Neuronal stem cell (in vitro differentiated cells): ENCODE measurements around the gene CPD.

Source experiments
- DNase-seq: peaks from one replicate; pipeline ENCODE4 v3.0.0-alpha.2; 2013; ENCODE audit warnings: low spot score
- H2AFZ ChIP-seq: one replicate; pipeline ENCODE4 v1.6.1; 2013; ENCODE audit warnings: mild to moderate bottlenecking, low read length, inconsistent platforms
- H2AK5ac ChIP-seq: 2 replicates; pipeline ENCODE4 v1.6.1; 2013; ENCODE audit warnings: low read depth, mild to moderate bottlenecking, inconsistent platforms, low read length, moderate library complexity, mixed read lengths
- H2BK120ac ChIP-seq: 2 replicates; pipeline ENCODE4 v1.6.1; 2013; ENCODE audit warnings: low read depth, mild to moderate bottlenecking, inconsistent platforms, low read length, moderate library complexity, mixed read lengths
- H2BK12ac ChIP-seq: one replicate; pipeline ENCODE4 v1.6.1; 2013; ENCODE audit warnings: low read length, inconsistent platforms
- H2BK15ac ChIP-seq: 2 replicates; pipeline ENCODE4 v1.6.1; 2013; ENCODE audit warnings: mild to moderate bottlenecking, low read length, inconsistent platforms, mixed read lengths
- H2BK5ac ChIP-seq: one replicate; pipeline ENCODE4 v1.6.1; 2013; ENCODE audit warnings: inconsistent platforms, mild to moderate bottlenecking, low read length, moderate library complexity
- H3K14ac ChIP-seq: one replicate; pipeline ENCODE4 v1.6.1; 2013; ENCODE audit warnings: low read length, inconsistent platforms
- H3K18ac ChIP-seq: 2 replicates; pipeline ENCODE4 v1.6.1; 2013; ENCODE audit warnings: low read length, inconsistent platforms
- H3K23ac ChIP-seq: 2 replicates; pipeline ENCODE4 v1.6.1; 2013; ENCODE audit warnings: low read depth, mild to moderate bottlenecking, mixed read lengths, low read length, inconsistent platforms; ENCODE audit not compliant: poor library complexity
- H3K27ac ChIP-seq: replicated peaks from 3 replicates; pipeline ENCODE4 v1.5.1; 2013; ENCODE audit warnings: low read length, inconsistent platforms
- H3K27me3 ChIP-seq, 3 experiments: 2 replicates each; pipeline ENCODE4 v1.6.1; 2013; ENCODE audit warnings: low read length in 3 of 3, mild to moderate bottlenecking in 2 of 3, inconsistent platforms in 1 of 3, low read depth in 1 of 3, mixed read lengths in 1 of 3, moderate library complexity in 1 of 3; ENCODE audit not compliant: control insufficient read depth in 3 of 3, insufficient read depth in 3 of 3
- H3K36me3 ChIP-seq, 2 donors: replicated peaks in 1 of 2; 2 replicates each; pipeline ENCODE4 v1.6.1; 2013; ENCODE audit warnings: low read length in 2 of 2; ENCODE audit not compliant: control insufficient read depth in 2 of 2, insufficient read depth in 2 of 2
- H3K4ac ChIP-seq: 2 replicates; pipeline ENCODE4 v1.6.1; 2013; ENCODE audit warnings: inconsistent platforms, mild to moderate bottlenecking, low read length, moderate library complexity
- H3K4me1 ChIP-seq, 2 donors: 1 replicate in 1 of 2; 2 replicates in 1 of 2; pipeline ENCODE4 v1.6.1; 2013; ENCODE audit warnings: low read length in 2 of 2, low read depth in 1 of 2; ENCODE audit not compliant: control insufficient read depth in 2 of 2, insufficient read depth in 1 of 2
- H3K4me2 ChIP-seq: one replicate; pipeline ENCODE4 v1.6.1; 2013; ENCODE audit warnings: mild to moderate bottlenecking, low read length, inconsistent platforms; ENCODE audit not compliant: insufficient read depth, poor library complexity, severe bottlenecking
- H3K4me3 ChIP-seq, 2 donors: 2 replicates each; pipeline ENCODE4 v1.5.1; 2013; ENCODE audit warnings: low read length in 2 of 2, mild to moderate bottlenecking in 2 of 2, inconsistent platforms in 1 of 2, moderate library complexity in 1 of 2
- H3K79me1 ChIP-seq: one replicate; pipeline ENCODE4 v1.6.1; 2013; ENCODE audit warnings: low read depth, mild to moderate bottlenecking, inconsistent platforms, low read length, moderate library complexity
- H3K9ac ChIP-seq: one replicate; pipeline ENCODE4 v1.6.1; 2013; ENCODE audit warnings: mild to moderate bottlenecking, low read depth, low read length, inconsistent platforms; ENCODE audit not compliant: poor library complexity
- H3K9me3 ChIP-seq, 2 donors: replicated peaks in 1 of 2; 2 replicates each; pipeline versions ENCODE3 to v1.6.1; 2013; ENCODE audit warnings: low read length in 2 of 2, mild to moderate bottlenecking in 2 of 2, inconsistent platforms in 1 of 2, low read depth in 1 of 2, mixed read lengths in 1 of 2, moderate library complexity in 1 of 2; ENCODE audit not compliant: control insufficient read depth in 2 of 2, insufficient read depth in 1 of 2
- H4K8ac ChIP-seq: one replicate; pipeline ENCODE4 v1.6.1; 2013; ENCODE audit warnings: low read depth, mild to moderate bottlenecking, inconsistent platforms, low read length, moderate library complexity
- H4K91ac ChIP-seq: one replicate; pipeline ENCODE4 v1.6.1; 2013; ENCODE audit warnings: low read length, low read depth, mild to moderate bottlenecking, inconsistent platforms; ENCODE audit not compliant: poor library complexity
- WGBS, 2 donors: extraction: QIAGEN DNeasy Blood & Tissue Kit; methylation state at CpG; one replicate each; pipeline ENCODE4 v1.1.7; 2013; ENCODE audit warnings: missing lambda C conversion rate in 2 of 2, mixed read lengths in 1 of 2; ENCODE audit not compliant: insufficient read length in 2 of 2, insufficient replicate concordance in 1 of 2; ENCODE audit errors: extremely low coverage in 2 of 2; 5-methylcytosine and 5-hydroxymethylcytosine counted together

Gene CPD

DNA sequence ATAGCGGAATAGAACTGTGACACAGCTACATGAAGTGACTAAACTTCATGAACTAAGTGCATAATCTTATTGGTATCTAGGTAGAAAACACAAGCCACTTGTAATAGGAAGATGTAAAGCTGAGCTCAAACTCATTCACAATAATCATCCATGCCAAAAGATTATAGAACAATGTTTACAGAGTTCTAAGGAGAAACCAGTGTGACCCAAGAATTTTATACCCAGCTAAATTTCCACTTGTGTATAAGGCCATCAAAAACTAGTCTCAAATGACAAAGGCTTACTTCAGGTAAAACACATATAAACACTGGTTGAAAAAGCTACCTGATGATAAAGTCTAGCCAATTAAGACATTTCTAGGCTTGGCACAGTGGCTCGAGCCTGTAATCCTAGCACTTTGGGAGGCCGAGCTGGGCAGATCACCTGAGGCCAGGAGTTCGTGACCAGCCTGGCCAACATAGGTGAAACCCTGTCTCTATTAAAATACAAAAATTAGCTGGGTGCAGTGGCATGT is 16.9 kb upstream of the CPD start:
- H2BK120ac ChIP-seq: no peak overlapping the region
- no peak overlapping the region for H3K27ac ChIP-seq
- H2BK15ac ChIP-seq: no peak overlapping the region
- no peak overlapping the region for H4K91ac ChIP-seq
- H4K8ac ChIP-seq: no peak overlapping the region
- H2AFZ ChIP-seq: no peak overlapping the region
- H2BK12ac ChIP-seq: no peak overlapping the region
- no peak overlapping the region for H3K14ac ChIP-seq
- no peak overlapping the region for H3K18ac ChIP-seq
- DNase-seq: no peak
- no peak overlapping the region for H2BK5ac ChIP-seq
- no peak overlapping the region for H3K4me2 ChIP-seq
- H3K9ac ChIP-seq: no peak overlapping the region
- H2AK5ac ChIP-seq: no peak overlapping the region
- H3K27me3 ChIP-seq: peaks cover 0 to 3% (median 0%) of the 10 kb centered on the region in 3 experiments
- peaks cover 0 to 2% of the 10 kb centered on the region in 2 donors for H3K4me1 ChIP-seq
- no peak overlapping the region for H3K23ac ChIP-seq
- H3K9me3 ChIP-seq: peaks cover 3 to 6% of the 10 kb centered on the region in 2 donors
- no CpG with 5 or more reads among the region's 4 CpGs for WGBS, 2 donors
- H3K36me3 ChIP-seq: no peaks in the 10 kb centered on the region
- H3K79me1 ChIP-seq: peaks cover 1% of the 10 kb centered on the region
- no peak overlapping the region for H3K4ac ChIP-seq
- H3K4me3 ChIP-seq: no peak overlapping the region

DNA sequence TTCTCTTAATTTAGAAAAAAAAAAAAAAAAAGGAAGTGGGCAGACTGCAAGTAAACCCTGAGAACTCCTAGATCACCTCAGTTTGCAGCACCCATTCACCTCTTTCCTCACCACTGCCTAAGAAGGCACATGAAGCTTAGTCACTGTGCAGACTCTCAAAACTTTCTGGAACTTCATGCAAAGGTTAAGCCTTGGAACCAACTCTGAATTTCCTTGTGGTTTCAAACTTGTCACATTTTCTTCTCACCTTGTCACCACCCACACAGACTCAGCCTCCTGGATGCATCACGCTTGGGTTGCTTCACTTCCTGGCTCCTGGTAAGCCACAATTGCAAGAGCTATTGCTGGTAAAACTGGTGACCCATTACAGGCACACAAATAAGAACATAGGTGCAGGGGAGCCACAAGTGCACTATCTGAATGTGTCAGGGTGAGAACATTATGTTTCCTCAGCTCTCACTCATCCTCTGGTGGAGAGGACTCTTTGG is 15.0 kb upstream of the CPD start:
- Histone ChIP-seq H4K91ac (no peak overlapping the region), H3K4me3 (no peak overlapping the region), H3K4ac (no peak overlapping the region), H3K18ac (no peak overlapping the region), H3K79me1 (peaks cover 1% of the 10 kb centered on the region), H3K27me3 (peaks cover 0 to 3% (median 3%) of the 10 kb centered on the region in 3 experiments), H3K9me3 (peaks cover 3 to 6% of the 10 kb centered on the region in 2 donors), H3K4me2 (no peak overlapping the region), H3K23ac (no peak overlapping the region), H2BK12ac (no peak overlapping the region), H3K36me3 (no peaks in the 10 kb centered on the region), H2BK120ac (no peak overlapping the region), H2BK5ac (no peak overlapping the region), H2AFZ (no peak overlapping the region), H2AK5ac (no peak overlapping the region), H3K4me1 (peaks cover 2% of the 10 kb centered on the region in 2 donors), H4K8ac (no peak overlapping the region), H3K27ac (no peak overlapping the region), H2BK15ac (no peak overlapping the region), H3K14ac (no peak overlapping the region), H3K9ac (no peak overlapping the region)
- no peak for DNase-seq
- no CpG with 5 or more reads among the region's 1 CpG for WGBS, 2 donors

DNA sequence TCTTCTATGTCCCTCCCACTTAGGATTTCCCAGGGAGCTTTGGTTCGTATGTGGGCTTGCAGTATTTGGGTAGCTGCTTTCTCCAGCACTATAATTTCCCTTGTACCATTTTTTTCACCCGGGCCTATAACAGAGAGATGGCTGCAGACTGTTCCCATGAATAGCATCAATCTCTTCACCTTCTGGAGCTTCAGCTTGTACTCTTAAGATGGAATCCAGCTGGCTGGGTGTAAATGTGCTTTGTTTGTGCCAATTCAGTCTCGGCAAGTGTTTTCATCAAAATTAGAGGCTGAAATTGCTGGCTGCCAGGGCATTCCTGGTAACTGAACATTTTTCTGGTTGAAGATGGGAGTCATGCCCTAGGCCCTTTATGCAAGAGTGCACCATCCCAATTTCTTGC is 12.2 kb upstream of the CPD start:
- Histone ChIP-seq H4K8ac (no peak overlapping the region), H2AFZ (no peak overlapping the region), H3K4me1 (peaks cover 4 to 12% of the 10 kb centered on the region in 2 donors), H3K4me3 (no peak overlapping the region), H3K23ac (no peak overlapping the region), H2BK15ac (no peak overlapping the region), H2AK5ac (no peak overlapping the region), H2BK120ac (no peak overlapping the region), H3K27ac (no peak overlapping the region), H3K4ac (no peak overlapping the region), H3K14ac (no peak overlapping the region), H4K91ac (no peak overlapping the region), H2BK5ac (no peak overlapping the region), H3K27me3 (peaks cover 0 to 21% (median 3%) of the 10 kb centered on the region in 3 experiments), H3K9me3 (peaks cover 3 to 6% of the 10 kb centered on the region in 2 donors), H3K9ac (no peak overlapping the region), H3K18ac (no peak overlapping the region), H3K79me1 (peaks cover 1% of the 10 kb centered on the region), H2BK12ac (no peak overlapping the region), H3K36me3 (no peaks in the 10 kb centered on the region), H3K4me2 (no peak overlapping the region)
- no CpG with 5 or more reads among the region's 3 CpGs for WGBS, 2 donors
- DNase-seq: no peak

DNA sequence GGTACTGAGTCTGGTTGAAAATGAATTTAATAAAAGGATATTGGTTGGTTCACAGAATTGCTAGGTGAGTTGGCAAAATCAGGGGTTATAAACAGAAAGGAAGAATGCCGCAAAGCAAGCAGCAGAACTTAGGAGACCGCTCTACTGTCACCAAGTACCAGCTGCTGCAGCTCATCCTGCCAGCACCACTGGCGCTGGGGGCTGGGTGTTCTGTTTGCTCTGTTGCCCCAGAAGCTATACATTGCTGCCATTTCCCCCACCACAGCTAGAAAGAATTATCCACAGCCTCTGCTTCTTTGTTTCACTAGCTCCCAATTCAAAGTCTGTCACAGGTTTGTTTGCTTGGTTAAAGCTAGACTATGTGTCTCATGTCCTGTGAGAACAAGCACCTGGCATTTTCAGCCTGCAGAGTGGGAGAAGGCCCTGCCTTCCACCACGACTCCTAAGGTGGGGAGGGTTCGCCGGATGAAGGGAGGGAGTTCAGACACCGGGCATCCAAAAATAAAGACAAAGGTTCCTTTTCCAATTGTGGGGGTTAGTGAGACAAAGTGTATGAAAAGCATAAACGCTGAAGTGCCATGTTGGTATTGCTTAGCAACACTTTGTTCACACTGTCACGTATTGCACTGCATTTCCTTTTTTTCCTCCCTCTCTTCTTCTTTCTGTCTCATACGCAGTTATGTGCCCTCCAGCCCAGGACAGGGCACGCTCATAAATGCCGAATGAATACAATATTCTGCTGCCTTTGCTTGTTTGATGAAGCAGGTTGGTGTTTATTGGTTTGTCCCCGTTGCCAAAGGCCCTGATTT is 9.6 kb upstream of the CPD start:
- no peak overlapping the region for H3K27ac ChIP-seq
- H2BK120ac ChIP-seq: no peak overlapping the region
- no peak for DNase-seq
- H2BK15ac ChIP-seq: no peak overlapping the region
- H3K9me3 ChIP-seq: no peaks in the 10 kb centered on the region
- WGBS, 2 donors: no CpG with 5 or more reads among the region's 13 CpGs
- H3K4me2 ChIP-seq: no peak overlapping the region
- no peak overlapping the region for H2AK5ac ChIP-seq
- peaks cover 2 to 12% of the 10 kb centered on the region in 2 donors for H3K4me1 ChIP-seq
- H4K8ac ChIP-seq: no peak overlapping the region
- H3K9ac ChIP-seq: no peak overlapping the region
- no peak overlapping the region for H3K4me3 ChIP-seq
- no peak overlapping the region for H2BK12ac ChIP-seq
- H3K23ac ChIP-seq: no peak overlapping the region
- peak overlapping the region; percentile 58 for H2AFZ ChIP-seq
- H3K18ac ChIP-seq: no peak overlapping the region
- peaks cover 0 to 35% (median 0%) of the 10 kb centered on the region in 3 experiments for H3K27me3 ChIP-seq
- H2BK5ac ChIP-seq: no peak overlapping the region
- H3K36me3 ChIP-seq: no peaks in the 10 kb centered on the region
- H3K4ac ChIP-seq: no peak overlapping the region
- no peak overlapping the region for H4K91ac ChIP-seq
- no peaks in the 10 kb centered on the region for H3K79me1 ChIP-seq
- H3K14ac ChIP-seq: no peak overlapping the region
